ENCODE results near the gene F8. TPM values are rescaled to one million over a fixed set of nuclear protein-coding genes. Genes with fewer than 3 reads are reported as not detected.
"Not testable (repeated sequence)": the region's sequence is repeated elsewhere in the genome, so short reads cannot be mapped to it uniquely, and the experiment has no call there.

F8 gene
- total RNA-seq, 1 donor from 2014 or later = 1.8 TPM

DNA sequence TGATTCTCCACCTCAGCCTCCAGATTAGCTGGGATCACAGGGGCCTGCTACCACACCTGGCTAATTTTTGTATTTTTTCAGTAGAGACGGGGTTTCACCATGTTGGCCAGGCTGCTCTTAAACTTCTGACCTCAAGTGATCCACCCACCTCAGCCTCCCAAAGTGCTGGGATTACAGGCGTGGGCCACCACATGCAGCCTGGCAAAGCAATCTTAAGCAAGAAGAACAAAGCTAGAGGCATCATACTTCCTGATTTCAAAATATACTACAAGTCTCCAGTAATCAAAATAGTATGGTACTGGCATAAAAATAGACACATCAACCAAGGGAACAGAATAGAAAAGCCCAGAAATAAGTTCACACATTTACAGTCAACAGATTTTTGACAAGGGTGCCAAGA, 149.2 kb downstream of the F8 start:
- no peak for DNase-seq
- peaks cover 2% of the 10 kb centered on the region for H3K27me3 Mint-ChIP-seq (ENCODE audit: unreplicated experiment)
- TF ChIP-seq, protein P1, sequence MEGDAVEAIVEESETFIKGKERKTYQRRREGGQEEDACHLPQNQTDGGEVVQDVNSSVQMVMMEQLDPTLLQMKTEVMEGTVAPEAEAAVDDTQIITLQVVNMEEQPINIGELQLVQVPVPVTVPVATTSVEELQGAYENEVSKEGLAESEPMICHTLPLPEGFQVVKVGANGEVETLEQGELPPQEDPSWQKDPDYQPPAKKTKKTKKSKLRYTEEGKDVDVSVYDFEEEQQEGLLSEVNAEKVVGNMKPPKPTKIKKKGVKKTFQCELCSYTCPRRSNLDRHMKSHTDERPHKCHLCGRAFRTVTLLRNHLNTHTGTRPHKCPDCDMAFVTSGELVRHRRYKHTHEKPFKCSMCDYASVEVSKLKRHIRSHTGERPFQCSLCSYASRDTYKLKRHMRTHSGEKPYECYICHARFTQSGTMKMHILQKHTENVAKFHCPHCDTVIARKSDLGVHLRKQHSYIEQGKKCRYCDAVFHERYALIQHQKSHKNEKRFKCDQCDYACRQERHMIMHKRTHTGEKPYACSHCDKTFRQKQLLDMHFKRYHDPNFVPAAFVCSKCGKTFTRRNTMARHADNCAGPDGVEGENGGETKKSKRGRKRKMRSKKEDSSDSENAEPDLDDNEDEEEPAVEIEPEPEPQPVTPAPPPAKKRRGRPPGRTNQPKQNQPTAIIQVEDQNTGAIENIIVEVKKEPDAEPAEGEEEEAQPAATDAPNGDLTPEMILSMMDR (IDR thresholded peaks at IDR 0.05; ENCODE audit: partially characterized antibody, unreplicated experiment) = no peak
- H3K27ac Mint-ChIP-seq (ENCODE audit: unreplicated experiment) = no peak overlapping the region
- H3K4me1 Mint-ChIP-seq (ENCODE audit: low read depth, unreplicated experiment) = no peaks in the 10 kb centered on the region
- H3K9me3 Mint-ChIP-seq (ENCODE audit: unreplicated experiment) = peaks cover 6% of the 10 kb centered on the region
- H3K36me3 Mint-ChIP-seq (ENCODE audit: unreplicated experiment) = no peaks in the 10 kb centered on the region
- H3K4me3 Mint-ChIP-seq (ENCODE audit: unreplicated experiment) = no peak overlapping the region

DNA sequence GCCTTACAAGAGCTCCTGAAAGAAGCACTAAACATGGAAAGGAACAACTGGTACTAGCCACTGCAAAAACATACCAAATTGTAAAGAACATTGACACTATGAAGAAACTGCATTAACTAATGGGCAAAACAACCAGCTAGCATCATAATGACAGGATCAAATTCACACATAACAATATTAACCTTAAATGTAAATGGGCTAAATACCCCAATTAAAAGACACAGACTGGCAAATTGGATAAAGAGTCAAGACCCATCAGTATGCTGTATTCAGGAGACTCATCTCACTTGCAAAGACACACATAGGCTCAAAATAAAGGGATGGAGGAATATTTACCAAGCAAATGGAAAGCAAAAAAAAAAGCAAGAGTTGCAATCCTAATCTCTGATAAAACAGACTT, 154.0 kb downstream of the F8 start:
- not testable (repeated sequence) for H3K36me3 Mint-ChIP-seq (ENCODE audit: unreplicated experiment); H3K9me3 Mint-ChIP-seq (ENCODE audit: unreplicated experiment); H3K27ac Mint-ChIP-seq (ENCODE audit: unreplicated experiment); DNase-seq; H3K4me3 Mint-ChIP-seq (ENCODE audit: unreplicated experiment); H3K4me1 Mint-ChIP-seq (ENCODE audit: low read depth, unreplicated experiment); H3K27me3 Mint-ChIP-seq (ENCODE audit: unreplicated experiment)

DNA sequence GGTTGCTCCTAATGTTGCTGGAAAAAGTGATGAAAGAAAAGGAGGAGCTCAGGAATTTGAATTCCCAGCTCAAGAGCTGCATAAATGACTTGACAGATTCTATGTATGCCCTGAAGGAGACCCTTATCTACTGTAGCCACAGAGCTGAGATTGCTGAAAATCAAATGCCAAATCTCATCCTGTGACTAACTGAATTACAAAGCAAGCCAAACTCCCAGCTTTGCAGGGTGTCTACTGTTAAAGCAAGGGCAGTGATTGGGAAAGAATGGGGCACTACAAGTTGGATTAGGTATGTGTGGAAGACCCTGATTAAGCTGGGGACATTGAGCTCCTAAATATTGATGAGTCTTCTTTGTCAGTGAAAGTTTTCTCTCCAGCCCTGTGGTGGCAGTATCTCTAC, 167.3 kb downstream of the F8 start:
- DNase-seq = no peak
- no peak overlapping the region for H3K27ac Mint-ChIP-seq (ENCODE audit: unreplicated experiment)
- H3K27me3 Mint-ChIP-seq (ENCODE audit: unreplicated experiment) = no peaks in the 10 kb centered on the region
- no peaks in the 10 kb centered on the region for H3K9me3 Mint-ChIP-seq (ENCODE audit: unreplicated experiment)
- no peaks in the 10 kb centered on the region for H3K36me3 Mint-ChIP-seq (ENCODE audit: unreplicated experiment)
- H3K4me3 Mint-ChIP-seq (ENCODE audit: unreplicated experiment) = no peak overlapping the region
- TF ChIP-seq, protein P1 (IDR thresholded peaks at IDR 0.05; ENCODE audit: partially characterized antibody, unreplicated experiment) = no peak
- no peaks in the 10 kb centered on the region for H3K4me1 Mint-ChIP-seq (ENCODE audit: low read depth, unreplicated experiment)

DNA sequence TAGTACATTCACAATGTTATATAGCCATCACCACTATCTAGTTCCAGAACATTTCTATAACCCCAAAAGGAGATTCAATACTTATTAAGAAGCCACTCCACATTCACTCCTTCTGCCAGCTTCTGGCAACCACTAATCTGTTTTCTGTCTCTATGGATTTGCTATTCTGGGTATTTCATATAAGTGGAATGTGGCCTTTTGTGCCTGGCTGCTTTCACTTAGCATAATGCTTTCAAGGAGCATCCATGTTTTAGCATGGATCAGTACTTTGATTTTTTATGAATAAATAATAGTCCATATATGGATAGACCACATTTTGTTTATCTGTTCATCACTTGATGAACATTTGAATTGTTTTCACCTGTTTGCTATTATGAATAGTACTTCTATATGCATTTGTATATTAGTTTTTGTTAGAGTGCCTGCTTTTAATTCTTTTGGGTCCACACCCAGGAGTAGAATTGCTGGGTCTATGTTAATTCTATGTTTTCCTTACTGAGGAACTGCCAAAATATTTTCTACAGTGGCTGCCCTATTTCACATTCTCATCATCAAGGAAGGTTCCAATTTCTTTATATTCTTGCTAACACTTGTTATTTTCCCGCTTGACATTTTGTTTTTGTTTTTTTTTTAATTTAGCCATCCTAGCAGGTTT, 171.4 kb downstream of the F8 start:
- no peak overlapping the region for H3K27ac Mint-ChIP-seq (ENCODE audit: unreplicated experiment)
- TF ChIP-seq, protein P1 (IDR thresholded peaks at IDR 0.05; ENCODE audit: partially characterized antibody, unreplicated experiment) = no peak
- H3K4me1 Mint-ChIP-seq (ENCODE audit: low read depth, unreplicated experiment) = no peaks in the 10 kb centered on the region
- H3K9me3 Mint-ChIP-seq (ENCODE audit: unreplicated experiment) = no peaks in the 10 kb centered on the region
- H3K4me3 Mint-ChIP-seq (ENCODE audit: unreplicated experiment) = no peak overlapping the region
- DNase-seq = no peak
- no peaks in the 10 kb centered on the region for H3K27me3 Mint-ChIP-seq (ENCODE audit: unreplicated experiment)
- no peaks in the 10 kb centered on the region for H3K36me3 Mint-ChIP-seq (ENCODE audit: unreplicated experiment)

DNA sequence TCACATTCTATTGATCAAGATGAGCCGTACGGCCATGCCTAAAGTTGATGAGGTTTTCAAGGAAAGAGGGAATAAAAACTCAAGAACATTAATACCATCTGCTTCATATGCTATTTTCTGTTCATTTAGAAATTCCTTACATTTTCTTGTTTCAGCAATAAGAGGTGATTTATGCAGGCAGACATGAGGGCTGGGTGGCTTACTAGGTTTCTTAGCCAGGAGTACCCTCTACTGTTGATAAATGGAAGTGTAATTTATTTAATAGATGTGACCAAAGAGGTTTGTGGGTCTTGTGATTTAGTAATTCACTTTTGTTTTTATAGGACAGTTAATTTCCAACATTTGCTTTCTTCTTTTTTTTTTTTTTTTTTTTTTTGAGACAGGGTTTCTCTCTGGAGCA, 181.7 kb downstream of the F8 start:
- no peaks in the 10 kb centered on the region for H3K4me1 Mint-ChIP-seq (ENCODE audit: low read depth, unreplicated experiment)
- no peak for DNase-seq
- peaks cover 4% of the 10 kb centered on the region for H3K9me3 Mint-ChIP-seq (ENCODE audit: unreplicated experiment)
- no peaks in the 10 kb centered on the region for H3K36me3 Mint-ChIP-seq (ENCODE audit: unreplicated experiment)
- TF ChIP-seq, protein P1 (IDR thresholded peaks at IDR 0.05; ENCODE audit: partially characterized antibody, unreplicated experiment) = peak; percentile 22
- H3K27ac Mint-ChIP-seq (ENCODE audit: unreplicated experiment) = no peak overlapping the region
- H3K4me3 Mint-ChIP-seq (ENCODE audit: unreplicated experiment) = no peak overlapping the region
- no peaks in the 10 kb centered on the region for H3K27me3 Mint-ChIP-seq (ENCODE audit: unreplicated experiment)

All from glutamatergic neuron (in vitro differentiated cells).